Stimulated activated effector memory CD8-positive, alpha-beta T cell treated with anti-CD3 and anti-CD28 coated beads, Interleukin-12 subunit alpha, Interleukin-12 subunit beta, amount 100 ng/mL, for 72 hours (primary cell): ENCODE results near the gene ARSI.

Experiments used
- ATAC-seq: fragments of 150-1000 bp; cut with Tn5 transposase; 2 replicates; pipeline ENCODE4 v1.10.0; 2021
- DNase-seq, 2 donors: peaks; one replicate each; pipeline ENCODE4 v3.0.0; 2021 to 2022; ENCODE audit warnings: low spot score in 2 of 2
- H3K27ac Mint-ChIP-seq: one replicate; pipeline ENCODE4 v1.8.0; 2022; ENCODE audit warnings: mild to moderate bottlenecking, mixed read lengths
- H3K36me3 Mint-ChIP-seq: one replicate; pipeline ENCODE4 v1.8.0; 2022; ENCODE audit warnings: mild to moderate bottlenecking, mixed read lengths
- H3K4me1 Mint-ChIP-seq: one replicate; pipeline ENCODE4 v1.8.0; 2022; ENCODE audit warnings: mixed read lengths
- H3K4me3 Mint-ChIP-seq: one replicate; pipeline ENCODE4 v1.8.0; 2022; ENCODE audit warnings: mild to moderate bottlenecking, mixed read lengths
- H3K9me3 Mint-ChIP-seq: one replicate; pipeline ENCODE4 v1.8.0; 2022; ENCODE audit warnings: mixed read lengths

The ARSI gene

GRCh38 chr5:150335778-150336177 is 33.1 kb upstream of the ARSI start:
- no peaks in the 10 kb centered on the region for H3K36me3 Mint-ChIP-seq
- H3K27ac Mint-ChIP-seq, result no peak overlapping the region
- no peaks in the 10 kb centered on the region for H3K9me3 Mint-ChIP-seq
- DNase-seq, result no peak
- ATAC-seq, result no peak
- H3K4me1 Mint-ChIP-seq, result peaks cover 2% of the 10 kb centered on the region
- H3K4me3 Mint-ChIP-seq, result no peak overlapping the region

GRCh38 chr5:150333400-150333799 is 30.7 kb upstream of the ARSI start:
- Mint-ChIP-seq H3K27ac (no peak overlapping the region), H3K36me3 (no peaks in the 10 kb centered on the region), H3K9me3 (no peaks in the 10 kb centered on the region), H3K4me3 (no peak overlapping the region), H3K4me1 (no peaks in the 10 kb centered on the region)
- no peak for ATAC-seq
- no peak for DNase-seq

- no peak for ATAC-seq
- Mint-ChIP-seq H3K4me3 (no peak overlapping the region), H3K9me3 (no peaks in the 10 kb centered on the region), H3K27ac (no peak overlapping the region), H3K4me1 (no peaks in the 10 kb centered on the region), H3K36me3 (no peaks in the 10 kb centered on the region)
- no peak for DNase-seq
Measured at GRCh38 chr5:150329881-150330876, 27.5 kb upstream of the ARSI start.

GRCh38 chr5:150329038-150329437 is 26.3 kb upstream of the ARSI start:
- Mint-ChIP-seq H3K4me1 (no peaks in the 10 kb centered on the region), H3K36me3 (no peaks in the 10 kb centered on the region), H3K4me3 (no peak overlapping the region), H3K9me3 (no peaks in the 10 kb centered on the region), H3K27ac (no peak overlapping the region)
- no peak for DNase-seq
- no peak for ATAC-seq

- no peaks in the 10 kb centered on the region for H3K4me1 Mint-ChIP-seq
- no peak overlapping the region for H3K27ac Mint-ChIP-seq
- no peaks in the 10 kb centered on the region for H3K9me3 Mint-ChIP-seq
- ATAC-seq, result no peak
- no peak for DNase-seq
- no peaks in the 10 kb centered on the region for H3K36me3 Mint-ChIP-seq
- no peak overlapping the region for H3K4me3 Mint-ChIP-seq
Measured at GRCh38 chr5:150328515-150328914, 25.8 kb upstream of the ARSI start.

GRCh38 chr5:150327139-150327538 is 24.4 kb upstream of the ARSI start:
- H3K4me3 Mint-ChIP-seq, result no peak overlapping the region
- H3K27ac Mint-ChIP-seq, result no peak overlapping the region
- no peaks in the 10 kb centered on the region for H3K36me3 Mint-ChIP-seq
- DNase-seq (no peak), ATAC-seq (no peak)
- peaks cover under 1% of the 10 kb centered on the region for H3K4me1 Mint-ChIP-seq
- no peaks in the 10 kb centered on the region for H3K9me3 Mint-ChIP-seq

- Mint-ChIP-seq H3K4me3 (no peak overlapping the region), H3K27ac (no peak overlapping the region), H3K36me3 (no peaks in the 10 kb centered on the region), H3K9me3 (no peaks in the 10 kb centered on the region), H3K4me1 (peaks cover 5% of the 10 kb centered on the region)
- DNase-seq (no peak), ATAC-seq (no peak)
Measured at GRCh38 chr5:150326707-150327106, 24.0 kb upstream of the ARSI start.

- Mint-ChIP-seq H3K36me3 (no peaks in the 10 kb centered on the region), H3K4me3 (no peak overlapping the region), H3K27ac (no peak overlapping the region), H3K9me3 (no peaks in the 10 kb centered on the region), H3K4me1 (peaks cover 6% of the 10 kb centered on the region)
- ATAC-seq (no peak), DNase-seq (no peak)
Measured at GRCh38 chr5:150325426-150325825, 22.7 kb upstream of the ARSI start.

- H3K9me3 Mint-ChIP-seq, result no peaks in the 10 kb centered on the region
- H3K4me3 Mint-ChIP-seq, result no peak overlapping the region
- DNase-seq, result no peak
- ATAC-seq, result no peak
- H3K27ac Mint-ChIP-seq, result no peak overlapping the region
- peaks cover 6% of the 10 kb centered on the region for H3K4me1 Mint-ChIP-seq
- no peaks in the 10 kb centered on the region for H3K36me3 Mint-ChIP-seq
Measured at GRCh38 chr5:150323819-150324218, 21.1 kb upstream of the ARSI start.

- Mint-ChIP-seq H3K27ac (no peak overlapping the region), H3K4me3 (no peak overlapping the region), H3K9me3 (no peaks in the 10 kb centered on the region), H3K36me3 (no peaks in the 10 kb centered on the region), H3K4me1 (peaks cover 6% of the 10 kb centered on the region)
- DNase-seq (no peak), ATAC-seq (no peak)
Measured at GRCh38 chr5:150323092-150323491, 20.4 kb upstream of the ARSI start.

- Mint-ChIP-seq H3K9me3 (no peaks in the 10 kb centered on the region), H3K4me1 (peaks cover 6% of the 10 kb centered on the region), H3K36me3 (no peaks in the 10 kb centered on the region), H3K4me3 (no peak overlapping the region), H3K27ac (no peak overlapping the region)
- DNase-seq, result no peak
- peak; percentile 66 for ATAC-seq
Measured at GRCh38 chr5:150322202-150322601, 19.5 kb upstream of the ARSI start.

GRCh38 chr5:150321784-150322183 is 19.1 kb upstream of the ARSI start:
- Mint-ChIP-seq H3K9me3 (no peaks in the 10 kb centered on the region), H3K36me3 (no peaks in the 10 kb centered on the region), H3K4me1 (peaks cover 6% of the 10 kb centered on the region), H3K27ac (no peak overlapping the region), H3K4me3 (no peak overlapping the region)
- ATAC-seq, result no peak
- no peak for DNase-seq

- no peak overlapping the region for H3K4me3 Mint-ChIP-seq
- H3K36me3 Mint-ChIP-seq, result no peaks in the 10 kb centered on the region
- ATAC-seq (no peak), DNase-seq (no peak)
- no peak overlapping the region for H3K27ac Mint-ChIP-seq
- H3K4me1 Mint-ChIP-seq, result peaks cover 6% of the 10 kb centered on the region
- no peaks in the 10 kb centered on the region for H3K9me3 Mint-ChIP-seq
Measured at GRCh38 chr5:150321211-150321610, 18.5 kb upstream of the ARSI start.

GRCh38 chr5:150320044-150320613 is 17.4 kb upstream of the ARSI start:
- Mint-ChIP-seq H3K4me3 (no peak overlapping the region), H3K27ac (no peak overlapping the region), H3K9me3 (no peaks in the 10 kb centered on the region), H3K36me3 (no peaks in the 10 kb centered on the region), H3K4me1 (peaks cover 6% of the 10 kb centered on the region)
- no peak for DNase-seq
- ATAC-seq, result no peak

- Mint-ChIP-seq H3K4me3 (no peak overlapping the region), H3K9me3 (no peaks in the 10 kb centered on the region), H3K4me1 (peaks cover 6% of the 10 kb centered on the region), H3K36me3 (no peaks in the 10 kb centered on the region), H3K27ac (no peak overlapping the region)
- ATAC-seq (no peak), DNase-seq (no peak)
Measured at GRCh38 chr5:150319484-150319790, 16.7 kb upstream of the ARSI start.
